CD8-positive, alpha-beta memory T cell (primary cell): ENCODE results near the gene ATP2B1. TPM values are rescaled to one million over a fixed set of nuclear protein-coding genes. Genes with fewer than 3 reads are reported as not detected.

ENCODE experiments used
- CTCF ChIA-PET: fragments of 350-600 bp; sonication (Branson Sonifier 250); formaldehyde crosslinking; loops from one replicate; lab custom pipeline; 2021; ENCODE audit warnings: antibody characterized with exemption; lab: Charles Lee
- POLR2A ChIA-PET: fragments of 350-600 bp; sonication (Branson Sonifier 250); formaldehyde crosslinking; loops from one replicate; lab custom pipeline; 2021; ENCODE audit warnings: antibody characterized with exemption; lab: Charles Lee
- DNase-seq, 5 donors: peaks; one replicate each; pipeline versions ENCODE4 v3.0.0 to v3.0.0-alpha.2; 2020 to 2022; ENCODE audit warnings: mixed read lengths in 1 of 5
- H3K27ac ChIP-seq: one replicate; pipeline ENCODE4 v1.7.0; 2013; ENCODE audit warnings: low read depth, mild to moderate bottlenecking, low read length, moderate library complexity
- H3K27me3 ChIP-seq: 2 replicates; pipeline ENCODE4 v1.7.0; 2013; ENCODE audit warnings: low read length, mild to moderate bottlenecking; ENCODE audit not compliant: insufficient read depth, poor library complexity, severe bottlenecking
- H3K36me3 ChIP-seq: 2 replicates; pipeline ENCODE4 v1.7.0; 2013; ENCODE audit warnings: mild to moderate bottlenecking, low read length, moderate library complexity; ENCODE audit not compliant: insufficient read depth
- H3K4me1 ChIP-seq: 2 replicates; pipeline ENCODE4 v1.7.0; 2013; ENCODE audit warnings: mild to moderate bottlenecking, low read length, moderate library complexity; ENCODE audit not compliant: insufficient read depth
- H3K4me3 ChIP-seq: 2 replicates; pipeline ENCODE4 v1.7.0; 2013; ENCODE audit warnings: mild to moderate bottlenecking, low read length
- H3K9me3 ChIP-seq: 2 replicates; pipeline ENCODE4 v1.7.0; 2013; ENCODE audit warnings: mild to moderate bottlenecking, low read length
- H3K27ac Mint-ChIP-seq, 8 donors: one replicate each; pipeline ENCODE4 v1.8.0; 2020 to 2021; ENCODE audit warnings: mixed read lengths in 8 of 8, mild to moderate bottlenecking in 6 of 8, inconsistent platforms in 3 of 8, moderate library complexity in 3 of 8
- H3K27me3 Mint-ChIP-seq, 2 donors: one replicate each; pipeline ENCODE4 v1.8.0; 2020 to 2021; ENCODE audit warnings: mixed read lengths in 2 of 2, mild to moderate bottlenecking in 1 of 2, moderate library complexity in 1 of 2
- H3K36me3 Mint-ChIP-seq, 3 donors: one replicate each; pipeline ENCODE4 v1.8.0; 2020 to 2021; ENCODE audit warnings: mixed read lengths in 3 of 3, inconsistent platforms in 1 of 3, mild to moderate bottlenecking in 1 of 3
- H3K4me1 Mint-ChIP-seq, 3 donors: one replicate each; pipeline ENCODE4 v1.8.0; 2020 to 2021; ENCODE audit warnings: mixed read lengths in 3 of 3, inconsistent platforms in 1 of 3, mild to moderate bottlenecking in 1 of 3
- H3K4me3 Mint-ChIP-seq, 7 donors: one replicate each; pipeline ENCODE4 v1.8.0; 2020 to 2021; ENCODE audit warnings: mixed read lengths in 7 of 7, mild to moderate bottlenecking in 6 of 7, moderate library complexity in 4 of 7, inconsistent platforms in 2 of 7
- H3K9me3 Mint-ChIP-seq, 5 donors: one replicate each; pipeline ENCODE4 v1.8.0; 2020 to 2022; ENCODE audit warnings: mixed read lengths in 5 of 5, mild to moderate bottlenecking in 3 of 5, moderate library complexity in 2 of 5, inconsistent platforms in 1 of 5
- polyA plus RNA-seq: library from polyadenylated mRNA; unstranded; fragments of 300-500 nt; fragmentation: Illumina TruSeq; gene quantifications from one replicate; pipeline ENCODE4 v1.2.3, GENCODE V29; 2021
- total RNA-seq, 2 experiments: library from RNA; stranded (reverse); gene quantifications; one replicate each; pipeline ENCODE4 v1.2.3, GENCODE V29; 2021

The ATP2B1 gene
- total and polyA plus RNA-seq, 3 experiments from 2014 or later: 32.7 to 45.3 (median 32.8) TPM

GRCh38 chr12:89731089-89731488 lies 22.5 kb upstream of the ATP2B1 start:
- Mint-ChIP-seq H3K36me3 (peaks cover 0 to 12% (median 8%) of the 10 kb centered on the region in 3 donors), H3K4me3 (no peak overlapping the region), H3K27me3 (peaks cover 0 to 6% of the 10 kb centered on the region in 2 donors), H3K9me3 (peaks cover 0 to 5% (median 0%) of the 10 kb centered on the region in 5 donors), H3K4me1 (peaks cover 7 to 14% (median 9%) of the 10 kb centered on the region in 3 donors), H3K27ac (peak overlapping the region in 1 of 8 donors; percentile 39)
- Histone ChIP-seq H3K9me3 (no peaks in the 10 kb centered on the region), H3K4me3 (no peak overlapping the region), H3K36me3 (no peaks in the 10 kb centered on the region), H3K4me1 (peaks cover 8% of the 10 kb centered on the region), H3K27ac (no peak overlapping the region), H3K27me3 (no peaks in the 10 kb centered on the region)
- no peak for DNase-seq
- CTCF ChIA-PET: no interaction called here
- POLR2A ChIA-PET: no interaction called here

GRCh38 chr12:89729946-89730459 lies 21.4 kb upstream of the ATP2B1 start:
- H3K9me3 ChIP-seq: no peaks in the 10 kb centered on the region
- Mint-ChIP-seq H3K36me3 (peaks cover 0 to 4% (median 3%) of the 10 kb centered on the region in 3 donors), H3K27me3 (no peaks in the 10 kb centered on the region), H3K4me1 (peaks cover 7 to 14% (median 9%) of the 10 kb centered on the region in 3 donors), H3K4me3 (no peak overlapping the region), H3K27ac (peak overlapping the region in 1 of 8 donors; percentile 23), H3K9me3 (peaks cover 0 to 4% (median 0%) of the 10 kb centered on the region in 5 donors)
- CTCF ChIA-PET: no interaction called here
- peaks cover 8% of the 10 kb centered on the region for H3K4me1 ChIP-seq
- no peak overlapping the region for H3K4me3 ChIP-seq
- POLR2A ChIA-PET: no interaction called here
- no peak for DNase-seq
- no peak overlapping the region for H3K27ac ChIP-seq
- no peaks in the 10 kb centered on the region for H3K27me3 ChIP-seq
- H3K36me3 ChIP-seq: no peaks in the 10 kb centered on the region

GRCh38 chr12:89723276-89723675 lies 14.6 kb upstream of the ATP2B1 start:
- POLR2A ChIA-PET: interaction anchor here (0.5 kb wide), 1 partner anchor 65 kb away, joined by 3 read pairs; no protein-coding TSS in a partner anchor
- no peaks in the 10 kb centered on the region for H3K9me3 Mint-ChIP-seq
- H3K27ac Mint-ChIP-seq: no peak overlapping the region
- CTCF ChIA-PET: no interaction called here
- H3K27me3 Mint-ChIP-seq: no peaks in the 10 kb centered on the region
- H3K36me3 Mint-ChIP-seq: peaks cover 0 to 3% (median 3%) of the 10 kb centered on the region in 3 donors
- no peaks in the 10 kb centered on the region for H3K27me3 ChIP-seq
- no peak for DNase-seq
- no peak overlapping the region for H3K27ac ChIP-seq
- no peak overlapping the region for H3K4me3 ChIP-seq
- H3K4me3 Mint-ChIP-seq: no peak overlapping the region
- H3K4me1 ChIP-seq: no peaks in the 10 kb centered on the region
- no peaks in the 10 kb centered on the region for H3K9me3 ChIP-seq
- no peaks in the 10 kb centered on the region for H3K36me3 ChIP-seq
- H3K4me1 Mint-ChIP-seq: no peaks in the 10 kb centered on the region

- no peak overlapping the region for H3K27ac ChIP-seq
- Mint-ChIP-seq H3K4me1 (no peaks in the 10 kb centered on the region), H3K9me3 (no peaks in the 10 kb centered on the region), H3K27ac (no peak overlapping the region), H3K36me3 (peaks cover 0 to 9% (median 0%) of the 10 kb centered on the region in 3 donors), H3K27me3 (peaks cover 0 to 4% of the 10 kb centered on the region in 2 donors), H3K4me3 (no peak overlapping the region)
- no peaks in the 10 kb centered on the region for H3K4me1 ChIP-seq
- DNase-seq: no peak
- CTCF ChIA-PET: no interaction called here
- H3K9me3 ChIP-seq: no peaks in the 10 kb centered on the region
- H3K36me3 ChIP-seq: no peaks in the 10 kb centered on the region
- POLR2A ChIA-PET: no interaction called here
- no peak overlapping the region for H3K4me3 ChIP-seq
- H3K27me3 ChIP-seq: no peaks in the 10 kb centered on the region
These were observed 12.8 kb upstream of the ATP2B1 start for GRCh38 chr12:89721291-89721987.

GRCh38 chr12:89717759-89718523 lies 9.3 kb upstream of the ATP2B1 start:
- Mint-ChIP-seq H3K4me3 (no peak overlapping the region), H3K9me3 (peaks cover 0 to 12% (median 5%) of the 10 kb centered on the region in 5 donors), H3K27ac (no peak overlapping the region), H3K4me1 (no peaks in the 10 kb centered on the region), H3K27me3 (peaks cover 0 to 4% of the 10 kb centered on the region in 2 donors), H3K36me3 (peaks cover 0 to 12% (median 0%) of the 10 kb centered on the region in 3 donors)
- no peak for DNase-seq
- Histone ChIP-seq H3K4me1 (no peaks in the 10 kb centered on the region), H3K4me3 (no peak overlapping the region), H3K36me3 (no peaks in the 10 kb centered on the region), H3K27ac (no peak overlapping the region), H3K27me3 (no peaks in the 10 kb centered on the region), H3K9me3 (no peaks in the 10 kb centered on the region)
- CTCF ChIA-PET: no interaction called here
- POLR2A ChIA-PET: interaction anchor here (1.1 kb wide), 1 partner anchor 8 kb away, joined by 4 read pairs; no protein-coding TSS in a partner anchor

- Mint-ChIP-seq H3K9me3 (peaks cover 0 to 12% (median 5%) of the 10 kb centered on the region in 5 donors), H3K36me3 (peaks cover 0 to 10% (median 9%) of the 10 kb centered on the region in 3 donors), H3K27me3 (peaks cover 0 to 7% of the 10 kb centered on the region in 2 donors), H3K4me1 (peaks cover 10 to 20% (median 12%) of the 10 kb centered on the region in 3 donors), H3K27ac (peak overlapping the region in 1 of 8 donors; percentile 46), H3K4me3 (no peak overlapping the region)
- Histone ChIP-seq H3K36me3 (no peaks in the 10 kb centered on the region), H3K27ac (no peak overlapping the region), H3K4me3 (no peak overlapping the region), H3K27me3 (no peaks in the 10 kb centered on the region), H3K9me3 (no peaks in the 10 kb centered on the region), H3K4me1 (peaks cover 10% of the 10 kb centered on the region)
- no peak for DNase-seq
- CTCF ChIA-PET: no interaction called here
- POLR2A ChIA-PET: no interaction called here
These were observed 4.1 kb upstream of the ATP2B1 start for GRCh38 chr12:89712706-89713105.

- Histone ChIP-seq H3K4me3 (no peak overlapping the region), H3K4me1 (peaks cover 21% of the 10 kb centered on the region), H3K9me3 (no peaks in the 10 kb centered on the region), H3K27me3 (no peaks in the 10 kb centered on the region), H3K27ac (no peak overlapping the region), H3K36me3 (no peaks in the 10 kb centered on the region)
- Mint-ChIP-seq H3K4me1 (peaks cover 21 to 36% (median 23%) of the 10 kb centered on the region in 3 donors), H3K9me3 (peaks cover 0 to 12% (median 5%) of the 10 kb centered on the region in 5 donors), H3K4me3 (peak overlapping the region in 6 of 7 donors; percentile 85 to 97 (median 94)), H3K27me3 (peaks cover 0 to 8% of the 10 kb centered on the region in 2 donors), H3K36me3 (peaks cover 0 to 17% (median 4%) of the 10 kb centered on the region in 3 donors), H3K27ac (peak overlapping the region in 7 of 8 donors; percentile 50 to 99 (median 97))
- CTCF ChIA-PET: no interaction called here
- no peak for DNase-seq
- POLR2A ChIA-PET: no interaction called here
These were observed 2.5 kb upstream of the ATP2B1 start for GRCh38 chr12:89710873-89711750.
